NCI-H526 (cell line): ENCODE measurements around the gene ZNF649.
A peak's percentile ranks its signal among the peaks of the same experiment; 100 is the strongest.
"Not testable (repeated sequence)": the region's sequence is repeated elsewhere in the genome, so short reads cannot be mapped to it uniquely, and the experiment has no call there.

Experiments
- DNase-seq, 2 experiments: peaks; one replicate each; lab custom pipeline; 2025; lab: John Stamatoyannopoulos, UW

ZNF649 gene

GRCh38 chr19:51904331-51905165 is at the start of gene ZNF649:
Gene ZNF649 (minus strand): TSS chr19:51905017. CDS start chr19:51900107, 4,910 bp downstream.
- DNase-seq: peak; percentile 87 to 96

- DNase-seq: no peak
These were observed 44.2 kb upstream of the ZNF649 start for GRCh38 chr19:51948975-51949374.

GRCh38 chr19:51946602-51947001 is 41.8 kb upstream of the ZNF649 start:
- no peak for DNase-seq

GRCh38 chr19:51944798-51945552 is 40.2 kb upstream of the ZNF649 start:
- DNase-seq: no peak

GRCh38 chr19:51938936-51939335 is 34.1 kb upstream of the ZNF649 start:
- DNase-seq: no peak

- DNase-seq: no peak
These were observed 27.1 kb upstream of the ZNF649 start for GRCh38 chr19:51931921-51932320.

- DNase-seq: no peak
These were observed 23.0 kb upstream of the ZNF649 start for GRCh38 chr19:51927859-51928258.

- peak; percentile 98 for DNase-seq
These were observed 22.2 kb upstream of the ZNF649 start, which contains the start of gene ZNF613 for GRCh38 chr19:51926784-51927741. Gene ZNF613 (plus strand): TSS chr19:51927472. CDS start chr19:51936221, 8,749 bp downstream.

GRCh38 chr19:51926426-51926783 is 21.6 kb upstream of the ZNF649 start:
- DNase-seq: no peak

- no peak for DNase-seq
These were observed 17.1 kb upstream of the ZNF649 start for GRCh38 chr19:51921949-51922348.

- DNase-seq: no peak
These were observed 14.8 kb upstream of the ZNF649 start for GRCh38 chr19:51919606-51920005.

GRCh38 chr19:51916167-51916566 is 11.3 kb upstream of the ZNF649 start:
- DNase-seq: no peak

- DNase-seq: no peak
These were observed 10.6 kb upstream of the ZNF649 start for GRCh38 chr19:51915324-51915867.

- not testable (repeated sequence) for DNase-seq
These were observed 3.2 kb upstream of the ZNF649 start for GRCh38 chr19:51907981-51908380.

- not testable (repeated sequence) for DNase-seq
These were observed 1.3 kb upstream of the ZNF649 start for GRCh38 chr19:51906108-51906507.

GRCh38 chr19:51905639-51906038 is 822 bp upstream of the ZNF649 start:
- DNase-seq: peak in 1 of 2 experiments; percentile 14

GRCh38 chr19:51905206-51905605 is 389 bp upstream of the ZNF649 start:
- DNase-seq: no peak

GRCh38 chr19:51903192-51903591 is 1.6 kb downstream of the ZNF649 start:
- no peak for DNase-seq

- no peak for DNase-seq
These were observed 3.0 kb downstream of the ZNF649 start for GRCh38 chr19:51901860-51902259.

GRCh38 chr19:51891193-51891747 is 13.5 kb downstream of the ZNF649 start:
- no peak for DNase-seq

GRCh38 chr19:51889934-51890333 is 14.9 kb downstream of the ZNF649 start:
- no peak for DNase-seq
